Activated CD4-positive, alpha-beta memory T cell treated with anti-CD3 and anti-CD28 coated beads, Interleukin-2, amount 10 ng/mL, durations not matched to agents 7 days and 5 days (primary cell): ENCODE results near the gene CTNNAL1. TPM values are rescaled to one million over a fixed set of nuclear protein-coding genes. Genes with fewer than 3 reads are reported as not detected.
"Not testable (repeated sequence)": the region's sequence is repeated elsewhere in the genome, so short reads cannot be mapped to it uniquely, and the experiment has no call there.

ENCODE experiments used
- CTCF ChIA-PET: fragments of 350-600 bp; sonication (Branson Sonifier 250); formaldehyde crosslinking; loops from one replicate; lab custom pipeline; 2021; ENCODE audit warnings: antibody characterized with exemption, inconsistent platforms; lab: Charles Lee
- POLR2A ChIA-PET: fragments of 350-600 bp; sonication (Branson Sonifier 250); formaldehyde crosslinking; loops from one replicate; lab custom pipeline; 2021; ENCODE audit warnings: antibody characterized with exemption; lab: Charles Lee
- DNase-seq: peaks from one replicate; pipeline ENCODE4 v3.0.0-alpha.2; 2020
- H3K27ac Mint-ChIP-seq: one replicate; pipeline ENCODE4 v1.8.0; 2021; ENCODE audit warnings: mild to moderate bottlenecking, mixed read lengths
- H3K27me3 Mint-ChIP-seq: one replicate; pipeline ENCODE4 v1.8.0; 2021; ENCODE audit warnings: mixed read lengths
- H3K36me3 Mint-ChIP-seq: one replicate; pipeline ENCODE4 v1.8.0; 2021; ENCODE audit warnings: low read depth, mixed read lengths
- H3K4me1 Mint-ChIP-seq: one replicate; pipeline ENCODE4 v1.8.0; 2021; ENCODE audit warnings: mixed read lengths
- H3K4me3 Mint-ChIP-seq: one replicate; pipeline ENCODE4 v1.8.0; 2021; ENCODE audit warnings: mild to moderate bottlenecking, mixed read lengths
- H3K9me3 Mint-ChIP-seq: one replicate; pipeline ENCODE4 v1.8.0; 2021; ENCODE audit warnings: mixed read lengths
- total RNA-seq, 2 experiments: library from RNA; stranded (reverse); gene quantifications; one replicate each; pipeline ENCODE4 v1.2.3, GENCODE V29; 2021

CTNNAL1 gene, protein sequence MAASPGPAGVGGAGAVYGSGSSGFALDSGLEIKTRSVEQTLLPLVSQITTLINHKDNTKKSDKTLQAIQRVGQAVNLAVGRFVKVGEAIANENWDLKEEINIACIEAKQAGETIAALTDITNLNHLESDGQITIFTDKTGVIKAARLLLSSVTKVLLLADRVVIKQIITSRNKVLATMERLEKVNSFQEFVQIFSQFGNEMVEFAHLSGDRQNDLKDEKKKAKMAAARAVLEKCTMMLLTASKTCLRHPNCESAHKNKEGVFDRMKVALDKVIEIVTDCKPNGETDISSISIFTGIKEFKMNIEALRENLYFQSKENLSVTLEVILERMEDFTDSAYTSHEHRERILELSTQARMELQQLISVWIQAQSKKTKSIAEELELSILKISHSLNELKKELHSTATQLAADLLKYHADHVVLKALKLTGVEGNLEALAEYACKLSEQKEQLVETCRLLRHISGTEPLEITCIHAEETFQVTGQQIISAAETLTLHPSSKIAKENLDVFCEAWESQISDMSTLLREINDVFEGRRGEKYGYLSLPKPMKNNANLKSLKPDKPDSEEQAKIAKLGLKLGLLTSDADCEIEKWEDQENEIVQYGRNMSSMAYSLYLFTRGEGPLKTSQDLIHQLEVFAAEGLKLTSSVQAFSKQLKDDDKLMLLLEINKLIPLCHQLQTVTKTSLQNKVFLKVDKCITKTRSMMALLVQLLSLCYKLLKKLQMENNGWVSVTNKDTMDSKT
- total RNA-seq = 10 to 100 TPM; 13.2 to 13.3 TPM

DNA sequence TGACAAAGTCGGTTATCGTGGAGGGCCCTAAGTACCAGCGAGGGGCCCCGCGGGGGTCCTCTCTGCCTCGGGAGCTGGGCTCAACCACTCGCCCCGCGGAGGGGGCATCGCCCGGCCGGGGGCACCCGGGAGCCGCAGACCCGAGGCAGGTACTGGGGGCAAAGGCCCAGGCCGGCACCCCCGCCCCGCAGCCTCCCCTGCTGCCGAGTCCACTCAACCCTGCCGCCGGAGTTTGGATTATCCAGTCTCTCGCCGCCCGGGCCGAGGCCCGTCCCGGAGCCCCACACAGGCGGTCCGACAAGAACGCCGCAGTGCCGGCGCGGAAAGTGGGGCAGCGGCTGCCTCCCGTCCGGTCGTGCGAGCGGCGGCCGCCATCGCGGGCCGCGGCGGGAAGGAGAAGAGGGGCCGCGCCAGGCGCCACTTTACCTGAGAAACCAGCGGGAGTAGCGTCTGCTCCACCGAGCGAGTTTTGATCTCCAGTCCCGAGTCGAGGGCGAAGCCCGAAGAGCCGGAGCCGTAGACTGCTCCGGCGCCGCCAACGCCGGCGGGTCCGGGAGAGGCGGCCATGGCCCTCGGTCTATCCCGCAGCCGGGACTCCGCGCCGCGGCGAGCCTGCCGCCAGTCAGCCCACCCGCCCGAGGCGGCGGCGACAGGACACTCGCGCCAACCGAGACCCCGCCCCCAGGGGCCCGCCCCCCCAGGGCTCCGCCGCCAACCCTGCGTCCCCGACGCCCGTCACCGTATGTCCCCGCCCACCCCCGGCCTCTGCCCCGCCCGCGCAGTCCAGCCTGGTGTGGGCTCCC lies at the start of gene CTNNAL1:
TSS of gene CTNNAL1 (minus strand) at position 624 of the 803 bp plus-strand sequence. CDS start at position 567, 57 bp downstream.
- no peaks in the 10 kb centered on the region for H3K9me3 Mint-ChIP-seq
- H3K36me3 Mint-ChIP-seq = peaks cover 4% of the 10 kb centered on the region
- POLR2A ChIA-PET = interaction anchor here (2.0 kb wide), 1 partner anchor 17 kb away, joined by 10 read pairs; no protein-coding TSS in a partner anchor
- H3K27ac Mint-ChIP-seq = peak within 1 kb of the TSS; percentile 48
- H3K27me3 Mint-ChIP-seq = peaks cover 2% of the 10 kb centered on the region
- CTCF ChIA-PET = no interaction called here
- peak; percentile 87 for DNase-seq
- peak within 1 kb of the TSS; percentile 84 for H3K4me3 Mint-ChIP-seq
- peaks cover 34% of the 10 kb centered on the region for H3K4me1 Mint-ChIP-seq

DNA sequence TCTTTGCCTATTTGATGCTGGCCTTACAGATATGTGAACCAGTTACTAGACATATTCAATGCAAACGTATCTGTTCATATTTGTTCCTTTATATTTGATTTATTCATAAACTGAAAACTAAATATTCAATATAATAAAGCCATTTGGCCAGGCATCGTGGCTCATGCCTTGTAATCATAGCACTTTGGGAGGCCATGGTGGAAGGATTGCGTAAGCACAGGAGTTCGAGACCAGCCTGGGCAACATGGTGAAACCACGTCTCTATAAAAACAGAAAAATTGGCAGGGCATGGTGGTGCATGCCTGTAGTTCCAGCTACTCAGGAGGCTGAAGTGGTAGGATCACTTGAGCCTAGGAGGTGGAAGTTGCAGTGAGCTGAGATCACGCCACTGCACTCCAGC lies 49.2 kb upstream of the CTNNAL1 start:
- no peak overlapping the region for H3K27ac Mint-ChIP-seq
- DNase-seq = no peak
- ChIA-PET POLR2A (no interaction called here), CTCF (interaction anchor here (0.7 kb wide), 1 partner anchor 25 kb away, joined by 3 read pairs; no protein-coding TSS in a partner anchor)
- no peaks in the 10 kb centered on the region for H3K9me3 Mint-ChIP-seq
- H3K27me3 Mint-ChIP-seq = no peaks in the 10 kb centered on the region
- peaks cover 40% of the 10 kb centered on the region for H3K36me3 Mint-ChIP-seq
- H3K4me3 Mint-ChIP-seq = no peak overlapping the region
- peaks cover 5% of the 10 kb centered on the region for H3K4me1 Mint-ChIP-seq

DNA sequence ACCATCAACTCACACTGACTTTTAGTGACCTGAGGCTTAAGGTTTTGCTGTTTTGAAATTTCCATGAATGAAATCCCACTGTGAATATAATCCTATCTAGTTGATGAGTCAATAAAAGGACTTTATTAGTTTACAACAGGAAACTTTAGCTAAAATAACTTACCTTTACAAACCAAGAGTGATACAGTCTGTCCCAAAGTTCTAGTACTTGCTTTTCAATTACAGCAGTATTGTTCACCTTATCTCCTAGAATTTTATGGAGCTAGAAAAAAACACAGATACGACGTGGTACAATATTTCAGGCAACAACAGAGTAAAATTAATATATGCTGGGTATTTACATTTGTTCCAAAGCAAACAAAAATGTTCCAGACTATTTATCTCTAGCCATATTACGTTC lies 46.9 kb upstream of the CTNNAL1 start:
- CTCF ChIA-PET = no interaction called here

DNA sequence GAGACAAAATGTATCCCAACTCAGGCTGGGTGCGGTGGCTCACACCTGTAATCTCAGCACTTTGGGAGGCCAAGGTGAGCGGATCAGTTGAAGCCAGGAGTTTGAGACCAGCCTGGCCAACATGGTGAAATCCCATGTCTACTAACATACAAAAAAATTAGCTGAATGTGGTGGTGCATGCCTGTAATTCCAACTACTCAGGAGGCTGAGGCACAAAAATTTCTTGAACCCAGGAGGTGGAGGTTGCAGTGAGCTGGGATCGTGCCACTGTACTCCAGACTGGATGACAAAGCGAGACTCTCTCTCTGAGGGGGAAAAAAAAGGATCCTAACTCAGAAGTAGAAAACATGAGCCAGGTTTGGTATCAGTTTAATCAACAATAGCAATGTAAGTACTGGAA lies 39.8 kb upstream of the CTNNAL1 start:
- H3K36me3 Mint-ChIP-seq = peaks cover 65% of the 10 kb centered on the region
- H3K9me3 Mint-ChIP-seq, H3K4me1 Mint-ChIP-seq, CTCF ChIA-PET, H3K27ac Mint-ChIP-seq, DNase-seq, H3K4me3 Mint-ChIP-seq, POLR2A ChIA-PET, H3K27me3 Mint-ChIP-seq: not testable (repeated sequence)

More for the DNA sequence above, 46.9 kb upstream of the CTNNAL1 start:
- POLR2A ChIA-PET = interaction anchor here (1.0 kb wide), 1 partner anchor 60 kb away, joined by 4 read pairs; no protein-coding TSS in a partner anchor
- no peak for DNase-seq
- Mint-ChIP-seq H3K36me3 (peaks cover 41% of the 10 kb centered on the region), H3K27me3 (no peaks in the 10 kb centered on the region), H3K9me3 (no peaks in the 10 kb centered on the region), H3K27ac (no peak overlapping the region), H3K4me3 (no peak overlapping the region), H3K4me1 (peaks cover 5% of the 10 kb centered on the region)

DNA sequence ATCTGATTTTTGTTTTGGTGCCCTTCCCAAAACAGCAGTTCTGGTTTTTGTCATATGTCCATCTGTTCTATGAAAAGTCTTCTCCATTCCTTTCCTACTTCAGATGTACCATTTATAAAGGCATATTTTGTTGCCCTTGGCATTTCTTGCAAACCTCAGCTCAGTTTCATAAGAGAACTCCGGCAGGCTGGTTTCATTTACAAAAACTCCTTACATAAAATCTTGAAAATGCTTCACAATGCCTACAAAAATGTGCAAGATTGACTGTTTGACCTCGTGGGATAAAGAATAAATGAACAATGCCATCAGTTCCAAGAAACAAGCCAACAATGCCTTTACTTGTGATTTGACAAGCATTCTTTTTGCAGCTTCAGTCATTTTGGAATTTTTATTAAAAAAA lies 39.1 kb upstream of the CTNNAL1 start:
- Mint-ChIP-seq H3K27me3 (no peaks in the 10 kb centered on the region), H3K9me3 (no peaks in the 10 kb centered on the region), H3K36me3 (peaks cover 68% of the 10 kb centered on the region), H3K27ac (no peak overlapping the region), H3K4me3 (no peak overlapping the region), H3K4me1 (peaks cover under 1% of the 10 kb centered on the region)
- POLR2A ChIA-PET = no interaction called here
- CTCF ChIA-PET = no interaction called here
- no peak for DNase-seq

DNA sequence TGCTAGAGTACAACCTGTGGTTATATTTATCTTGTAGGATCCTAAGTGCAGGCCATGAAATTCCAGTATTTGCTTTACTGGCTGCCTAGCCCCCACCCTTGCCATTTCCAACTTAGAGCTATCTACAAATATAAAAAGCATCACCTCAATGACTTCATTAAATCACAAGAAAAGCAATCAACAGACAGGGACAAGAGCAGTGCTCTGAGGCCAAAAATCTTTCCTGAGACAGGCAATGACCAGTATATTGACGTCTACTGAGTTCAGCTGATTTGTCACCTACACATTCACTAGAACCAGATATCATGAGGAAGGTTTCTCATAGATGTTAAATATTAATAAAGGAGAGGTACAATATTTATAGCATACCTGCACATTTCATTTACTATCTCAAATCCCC lies 38.4 kb upstream of the CTNNAL1 start:
- Mint-ChIP-seq H3K9me3 (no peaks in the 10 kb centered on the region), H3K4me3 (no peak overlapping the region), H3K27me3 (no peaks in the 10 kb centered on the region), H3K36me3 (peaks cover 69% of the 10 kb centered on the region), H3K4me1 (peaks cover 5% of the 10 kb centered on the region), H3K27ac (no peak overlapping the region)
- ChIA-PET CTCF (no interaction called here), POLR2A (no interaction called here)
- DNase-seq = no peak

DNA sequence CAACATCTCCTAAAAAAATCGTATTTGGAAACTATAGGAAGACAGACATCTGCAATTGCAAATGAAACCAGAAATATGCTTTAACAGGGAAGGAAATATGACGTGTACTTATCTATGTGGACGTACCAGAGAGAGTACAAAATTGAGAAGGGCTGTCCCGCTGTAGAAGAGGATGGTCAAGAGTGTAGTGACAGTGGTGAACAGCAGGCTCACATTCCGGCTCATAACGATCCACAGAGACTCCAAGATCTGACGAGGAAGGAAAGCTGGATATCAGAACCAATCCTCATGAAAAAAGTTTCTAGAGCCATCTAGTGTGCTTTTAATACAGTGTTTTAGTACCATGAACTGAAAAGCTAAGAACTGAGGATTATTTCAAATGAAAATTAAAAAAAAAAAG lies 37.1 kb upstream of the CTNNAL1 start:
- ChIA-PET CTCF (no interaction called here), POLR2A (no interaction called here)
- H3K27me3 Mint-ChIP-seq = no peaks in the 10 kb centered on the region
- H3K27ac Mint-ChIP-seq = no peak overlapping the region
- H3K36me3 Mint-ChIP-seq = peaks cover 73% of the 10 kb centered on the region
- H3K4me3 Mint-ChIP-seq = no peak overlapping the region
- DNase-seq = no peak
- no peaks in the 10 kb centered on the region for H3K9me3 Mint-ChIP-seq
- H3K4me1 Mint-ChIP-seq = peaks cover 11% of the 10 kb centered on the region

DNA sequence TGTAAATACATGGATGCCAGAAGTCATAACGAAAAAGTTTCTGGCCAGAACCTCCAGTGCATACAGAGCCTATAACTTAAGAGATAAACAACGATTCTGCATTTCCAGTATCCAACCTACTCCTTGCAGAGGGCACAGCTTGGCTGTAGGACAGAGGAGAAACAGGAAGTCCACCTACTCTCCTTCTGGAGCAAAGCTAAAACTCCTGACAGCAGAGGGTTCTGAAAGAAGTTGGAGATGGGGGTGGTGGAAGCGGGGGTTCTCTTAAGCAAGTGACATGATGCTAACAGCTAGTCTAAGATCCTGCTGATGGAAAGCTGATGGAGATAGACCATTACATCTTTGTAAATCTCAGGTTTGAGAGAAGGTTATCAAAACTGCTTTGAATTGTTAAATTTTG lies 35.5 kb upstream of the CTNNAL1 start:
- Mint-ChIP-seq H3K27me3 (no peaks in the 10 kb centered on the region), H3K4me1 (peaks cover 11% of the 10 kb centered on the region), H3K27ac (no peak overlapping the region), H3K4me3 (no peak overlapping the region), H3K36me3 (peaks cover 72% of the 10 kb centered on the region), H3K9me3 (no peaks in the 10 kb centered on the region)
- POLR2A ChIA-PET = interaction anchor here (1.1 kb wide), 2 partner anchors 23 to 71 kb away, joined by 3 read pairs; partner anchors contain the start of gene TMEM245
- CTCF ChIA-PET = no interaction called here
- no peak for DNase-seq

DNA sequence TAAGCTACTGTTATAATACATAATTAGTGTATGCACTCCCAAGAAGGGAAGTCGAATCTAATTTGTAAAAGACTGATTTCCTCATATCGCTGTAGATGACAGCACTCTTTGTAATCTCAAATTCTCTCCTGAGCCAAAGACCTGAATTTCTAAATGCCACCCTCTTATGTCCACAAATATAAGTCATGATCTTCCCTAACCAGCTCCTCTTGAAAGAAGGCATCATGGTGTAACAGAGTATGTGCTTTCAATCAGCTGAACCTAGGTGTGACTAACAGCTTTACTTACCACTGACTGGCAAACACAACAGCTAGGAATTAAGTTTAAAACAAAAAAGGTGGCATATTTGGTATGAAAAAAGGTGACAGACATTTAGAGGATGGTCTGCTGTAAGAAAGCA lies 34.0 kb upstream of the CTNNAL1 start:
- Mint-ChIP-seq H3K27ac (no peak overlapping the region), H3K4me1 (peaks cover 11% of the 10 kb centered on the region), H3K27me3 (no peaks in the 10 kb centered on the region), H3K4me3 (no peak overlapping the region), H3K36me3 (peaks cover 71% of the 10 kb centered on the region), H3K9me3 (no peaks in the 10 kb centered on the region)
- CTCF ChIA-PET = interaction anchor here (1.1 kb wide), 1 partner anchor 14 kb away, joined by 8 read pairs; no protein-coding TSS in a partner anchor
- DNase-seq = no peak
- POLR2A ChIA-PET = no interaction called here

DNA sequence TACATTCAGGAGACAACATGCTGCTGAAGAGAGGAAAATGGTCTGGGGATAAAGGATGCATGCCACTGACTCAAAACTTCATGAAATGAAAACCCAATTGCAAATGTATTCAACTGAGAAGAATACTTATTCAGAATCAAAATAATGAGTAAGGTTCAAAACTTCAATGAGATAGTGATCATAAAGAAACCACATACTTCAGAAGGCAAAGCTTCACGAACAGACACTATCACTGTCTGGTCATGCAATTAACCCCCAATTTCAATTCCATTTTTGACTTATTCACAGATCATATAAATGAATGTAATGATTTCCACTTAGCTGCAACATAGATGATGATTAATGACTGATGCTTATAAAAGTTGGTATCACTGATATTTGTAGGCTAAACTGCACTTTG lies 33.0 kb upstream of the CTNNAL1 start:
- ChIA-PET POLR2A (no interaction called here), CTCF (no interaction called here)
- peaks cover 11% of the 10 kb centered on the region for H3K4me1 Mint-ChIP-seq

DNA sequence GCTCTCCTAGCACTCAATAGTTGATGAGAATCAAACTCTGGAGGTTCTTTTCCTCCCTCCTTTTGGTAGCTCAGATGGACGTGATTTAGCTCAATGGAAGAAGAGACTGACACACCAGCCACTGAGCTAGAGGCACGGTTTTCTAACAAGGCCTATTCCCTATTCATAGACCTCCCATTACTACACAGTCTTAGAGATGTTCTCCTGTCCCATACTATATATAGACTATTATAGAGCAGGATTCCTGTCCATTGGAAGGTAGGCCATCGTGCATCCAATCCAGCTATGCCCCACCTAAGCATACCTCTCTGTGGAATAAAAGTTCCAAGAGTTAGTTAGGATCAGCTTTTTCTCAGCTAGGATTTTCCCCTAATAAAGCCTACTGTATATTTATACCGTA lies 30.3 kb upstream of the CTNNAL1 start:
- Mint-ChIP-seq H3K27me3 (no peaks in the 10 kb centered on the region), H3K4me3 (no peak overlapping the region), H3K36me3 (peaks cover 57% of the 10 kb centered on the region), H3K9me3 (no peaks in the 10 kb centered on the region), H3K4me1 (peaks cover 11% of the 10 kb centered on the region), H3K27ac (no peak overlapping the region)
- no peak for DNase-seq
- POLR2A ChIA-PET = no interaction called here
- CTCF ChIA-PET = no interaction called here

More for the DNA sequence above, 33.0 kb upstream of the CTNNAL1 start:
- Mint-ChIP-seq H3K36me3 (peaks cover 66% of the 10 kb centered on the region), H3K27ac (no peak overlapping the region), H3K27me3 (no peaks in the 10 kb centered on the region), H3K4me3 (no peak overlapping the region), H3K9me3 (no peaks in the 10 kb centered on the region)
- no peak for DNase-seq

DNA sequence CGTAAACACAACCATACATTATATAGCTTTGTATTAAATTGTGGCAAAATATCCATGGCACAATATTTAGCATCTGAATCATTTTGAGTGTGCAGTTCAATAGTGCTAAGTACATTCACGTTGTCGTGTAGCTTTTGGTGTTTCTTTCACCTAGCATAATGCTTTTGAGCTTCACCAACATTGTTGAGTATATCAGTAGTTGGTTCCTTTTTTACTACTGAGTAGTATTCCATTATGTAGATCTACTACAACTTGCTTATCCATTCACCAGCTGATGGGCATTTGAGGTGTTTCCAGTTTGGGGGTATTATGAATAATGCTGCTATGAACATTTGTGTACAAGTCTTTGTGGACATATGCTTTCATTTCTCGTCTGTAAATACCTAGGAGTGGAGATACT lies 27.3 kb upstream of the CTNNAL1 start:
- H3K9me3 Mint-ChIP-seq = no peaks in the 10 kb centered on the region
- H3K27ac Mint-ChIP-seq = no peak overlapping the region
- peaks cover 50% of the 10 kb centered on the region for H3K36me3 Mint-ChIP-seq
- POLR2A ChIA-PET = no interaction called here
- no peaks in the 10 kb centered on the region for H3K27me3 Mint-ChIP-seq
- no peak overlapping the region for H3K4me3 Mint-ChIP-seq
- H3K4me1 Mint-ChIP-seq = no peaks in the 10 kb centered on the region
- CTCF ChIA-PET = no interaction called here
- DNase-seq = no peak

DNA sequence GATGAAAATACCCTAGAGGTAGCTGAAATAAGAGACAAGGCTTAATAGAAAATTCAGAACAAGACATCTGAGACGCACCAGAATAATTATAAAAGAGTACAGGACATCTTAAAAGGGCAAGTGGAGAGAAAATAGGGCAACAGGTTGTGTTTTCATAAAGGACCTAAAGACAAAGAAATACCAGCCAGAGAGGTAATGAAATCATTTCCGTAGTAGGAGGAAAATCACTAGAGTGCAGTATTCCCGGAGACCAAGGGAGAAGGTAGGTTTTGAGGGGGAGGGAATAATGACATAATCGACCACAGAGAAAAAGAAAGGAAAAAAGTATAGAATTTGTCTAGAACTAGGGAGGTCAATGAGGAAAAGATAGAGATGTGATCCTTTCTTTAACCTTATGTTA lies 26.2 kb upstream of the CTNNAL1 start:
- Mint-ChIP-seq H3K4me1 (no peaks in the 10 kb centered on the region), H3K27ac (no peak overlapping the region), H3K36me3 (peaks cover 48% of the 10 kb centered on the region), H3K4me3 (no peak overlapping the region), H3K9me3 (no peaks in the 10 kb centered on the region), H3K27me3 (no peaks in the 10 kb centered on the region)
- POLR2A ChIA-PET = no interaction called here
- DNase-seq = no peak
- CTCF ChIA-PET = no interaction called here
